Measurements from ENCODE around the gene CRACDL.

Gene CRACDL

DNA sequence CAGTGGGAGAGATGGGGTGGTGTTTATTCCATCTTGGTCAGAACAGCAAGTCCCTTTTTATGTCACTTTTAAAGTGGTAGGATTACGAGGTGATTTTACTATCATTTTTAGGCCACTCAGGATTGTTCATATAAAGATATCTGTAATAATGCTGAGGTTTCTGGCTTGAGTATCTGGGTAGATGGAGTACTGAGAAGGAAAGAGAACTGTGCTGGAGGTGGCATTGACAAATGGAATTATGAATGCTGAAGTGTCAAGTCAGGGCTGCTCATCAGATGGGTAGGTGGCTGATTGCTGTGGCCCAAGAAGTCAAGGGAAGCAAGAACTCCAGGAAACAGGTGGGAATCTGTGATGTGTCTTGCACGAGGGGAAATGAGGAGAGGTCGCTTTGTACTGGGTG, 119.7 kb downstream of the CRACDL start:
- no peak for TF ChIP-seq EZH2phosphoT487 (IDR thresholded peaks at IDR 0.05; ENCODE audit: borderline replicate concordance, low read length)
- TF ChIP-seq, protein P1, sequence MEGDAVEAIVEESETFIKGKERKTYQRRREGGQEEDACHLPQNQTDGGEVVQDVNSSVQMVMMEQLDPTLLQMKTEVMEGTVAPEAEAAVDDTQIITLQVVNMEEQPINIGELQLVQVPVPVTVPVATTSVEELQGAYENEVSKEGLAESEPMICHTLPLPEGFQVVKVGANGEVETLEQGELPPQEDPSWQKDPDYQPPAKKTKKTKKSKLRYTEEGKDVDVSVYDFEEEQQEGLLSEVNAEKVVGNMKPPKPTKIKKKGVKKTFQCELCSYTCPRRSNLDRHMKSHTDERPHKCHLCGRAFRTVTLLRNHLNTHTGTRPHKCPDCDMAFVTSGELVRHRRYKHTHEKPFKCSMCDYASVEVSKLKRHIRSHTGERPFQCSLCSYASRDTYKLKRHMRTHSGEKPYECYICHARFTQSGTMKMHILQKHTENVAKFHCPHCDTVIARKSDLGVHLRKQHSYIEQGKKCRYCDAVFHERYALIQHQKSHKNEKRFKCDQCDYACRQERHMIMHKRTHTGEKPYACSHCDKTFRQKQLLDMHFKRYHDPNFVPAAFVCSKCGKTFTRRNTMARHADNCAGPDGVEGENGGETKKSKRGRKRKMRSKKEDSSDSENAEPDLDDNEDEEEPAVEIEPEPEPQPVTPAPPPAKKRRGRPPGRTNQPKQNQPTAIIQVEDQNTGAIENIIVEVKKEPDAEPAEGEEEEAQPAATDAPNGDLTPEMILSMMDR (IDR thresholded peaks at IDR 0.05; ENCODE audit: low read depth, low read length, poor library complexity, severe bottlenecking) = no peak
- no peaks in the 10 kb centered on the region for H3K4me1 ChIP-seq (ENCODE audit: control insufficient read depth, low read length)
- H3K4me2 ChIP-seq (ENCODE audit: low read length) = no peak overlapping the region
- no peaks in the 10 kb centered on the region for H3K36me3 ChIP-seq (ENCODE audit: control insufficient read depth, low read length)
- H3K9me3 ChIP-seq (ENCODE audit: control insufficient read depth, insufficient read depth, low read length) = no peaks in the 10 kb centered on the region
- H3K27me3 ChIP-seq (ENCODE audit: control insufficient read depth, low read length) = peaks cover 23% of the 10 kb centered on the region
- no peaks in the 10 kb centered on the region for H3K79me2 ChIP-seq (ENCODE audit: control insufficient read depth, low read length)
- H3F3A ChIP-seq (ENCODE audit: control insufficient read depth, insufficient read depth) = no peaks in the 10 kb centered on the region
- no peak overlapping the region for H3K27ac ChIP-seq (ENCODE audit: low read depth, low read length)
- H3K9me2 ChIP-seq (replicated peaks; ENCODE audit: control insufficient read depth, low read length) = no peaks in the 10 kb centered on the region
- no peak overlapping the region for H3K4me3 ChIP-seq (ENCODE audit: low read length)
- H4K20me1 ChIP-seq (ENCODE audit: control insufficient read depth, insufficient read depth, low read depth, low read length) = no peaks in the 10 kb centered on the region

DNA sequence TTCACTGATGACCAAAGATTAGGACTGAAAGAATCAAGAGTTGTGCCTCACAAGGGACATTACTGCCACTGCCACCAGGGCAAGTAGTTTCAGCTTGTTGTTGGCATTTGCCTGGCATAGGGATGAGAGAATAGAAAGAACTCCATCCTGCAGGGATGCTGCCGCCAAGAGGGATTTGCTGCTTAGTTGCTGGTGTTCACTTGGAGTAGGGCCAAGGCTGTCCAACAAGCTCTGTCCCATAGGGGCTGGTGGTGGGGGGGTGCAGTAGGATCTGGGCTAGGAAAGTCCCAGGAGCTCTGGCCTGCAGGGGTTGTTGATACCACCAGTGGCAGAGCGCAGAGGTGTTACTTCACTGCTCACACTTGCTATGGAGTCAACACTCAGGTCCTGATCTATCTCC, 120.2 kb downstream of the CRACDL start:
- Histone ChIP-seq H3K36me3 (ENCODE audit: control insufficient read depth, low read length) (no peaks in the 10 kb centered on the region), H3K4me1 (ENCODE audit: control insufficient read depth, low read length) (no peaks in the 10 kb centered on the region), H3K79me2 (ENCODE audit: control insufficient read depth, low read length) (no peaks in the 10 kb centered on the region), H3K9me3 (ENCODE audit: control insufficient read depth, insufficient read depth, low read length) (no peaks in the 10 kb centered on the region), H4K20me1 (ENCODE audit: control insufficient read depth, insufficient read depth, low read depth, low read length) (no peaks in the 10 kb centered on the region), H3K27me3 (ENCODE audit: control insufficient read depth, low read length) (peaks cover 23% of the 10 kb centered on the region), H3K4me2 (ENCODE audit: low read length) (no peak overlapping the region), H3F3A (ENCODE audit: control insufficient read depth, insufficient read depth) (no peaks in the 10 kb centered on the region), H3K27ac (ENCODE audit: low read depth, low read length) (no peak overlapping the region), H3K9me2 (replicated peaks; ENCODE audit: control insufficient read depth, low read length) (no peaks in the 10 kb centered on the region), H3K4me3 (ENCODE audit: low read length) (no peak overlapping the region)
- TF ChIP-seq, protein P1 (IDR thresholded peaks at IDR 0.05; ENCODE audit: low read depth, low read length, poor library complexity, severe bottlenecking) = no peak
- TF ChIP-seq EZH2phosphoT487 (IDR thresholded peaks at IDR 0.05; ENCODE audit: borderline replicate concordance, low read length) = no peak

DNA sequence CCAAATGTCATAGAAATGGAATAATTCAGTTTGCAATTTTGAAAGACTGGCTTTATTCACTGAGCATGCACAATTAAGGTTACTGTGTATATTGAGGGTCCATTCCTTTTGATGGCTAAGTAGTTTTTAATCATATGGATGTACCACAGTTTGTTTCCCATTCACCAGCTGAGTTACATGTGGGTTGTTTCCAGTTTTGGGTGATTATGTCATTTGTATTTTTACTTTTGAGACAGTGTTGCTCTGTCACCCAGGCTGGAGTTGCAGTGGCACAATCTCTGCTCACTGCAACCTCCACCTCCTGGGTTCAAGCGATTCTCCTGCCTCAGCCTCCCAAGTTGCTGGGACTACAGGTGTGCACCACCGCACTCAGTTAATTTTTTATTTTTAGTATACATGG, 124.3 kb downstream of the CRACDL start:
- H4K20me1 ChIP-seq (ENCODE audit: control insufficient read depth, insufficient read depth, low read depth, low read length) = no peaks in the 10 kb centered on the region; the same call in 1 of the 2 replicates
- no peak overlapping the region for H3K4me2 ChIP-seq (ENCODE audit: low read length)
- H3K27me3 ChIP-seq (ENCODE audit: control insufficient read depth, low read length) = peaks cover 30% of the 10 kb centered on the region
- H3K9me2 ChIP-seq (replicated peaks; ENCODE audit: control insufficient read depth, low read length) = no peaks in the 10 kb centered on the region
- H3K4me3 ChIP-seq (ENCODE audit: low read length) = no peak overlapping the region
- TF ChIP-seq, protein P1 (IDR thresholded peaks at IDR 0.05; ENCODE audit: low read depth, low read length, poor library complexity, severe bottlenecking) = no peak
- TF ChIP-seq EZH2phosphoT487 (IDR thresholded peaks at IDR 0.05; ENCODE audit: borderline replicate concordance, low read length) = no peak
- no peaks in the 10 kb centered on the region for H3K79me2 ChIP-seq (ENCODE audit: control insufficient read depth, low read length)
- no peaks in the 10 kb centered on the region for H3K36me3 ChIP-seq (ENCODE audit: control insufficient read depth, low read length)
- no peaks in the 10 kb centered on the region for H3K9me3 ChIP-seq (ENCODE audit: control insufficient read depth, insufficient read depth, low read length)
- H3F3A ChIP-seq (ENCODE audit: control insufficient read depth, insufficient read depth) = no peaks in the 10 kb centered on the region
- no peak overlapping the region for H3K27ac ChIP-seq (ENCODE audit: low read depth, low read length)
- no peaks in the 10 kb centered on the region for H3K4me1 ChIP-seq (ENCODE audit: control insufficient read depth, low read length)

DNA sequence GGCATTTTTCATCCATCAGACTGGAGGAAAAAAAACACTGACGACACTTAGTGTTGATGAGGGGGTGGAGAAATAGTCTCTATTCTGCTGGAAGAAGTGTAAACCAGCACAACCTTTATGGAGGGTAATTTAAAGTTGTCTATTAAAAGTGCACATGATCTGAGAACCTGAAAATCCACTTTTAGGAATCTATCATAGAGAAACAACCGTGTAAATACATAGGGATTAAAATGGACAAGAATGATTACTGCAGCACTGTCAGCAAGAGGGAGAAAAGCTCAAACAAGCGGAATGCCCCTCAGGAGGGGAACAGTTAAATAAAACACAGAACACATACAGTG, 125.5 kb downstream of the CRACDL start:
- no peak overlapping the region for H3K4me3 ChIP-seq (ENCODE audit: low read length)
- no peaks in the 10 kb centered on the region for H3K9me3 ChIP-seq (ENCODE audit: control insufficient read depth, insufficient read depth, low read length)
- no peaks in the 10 kb centered on the region for H3F3A ChIP-seq (ENCODE audit: control insufficient read depth, insufficient read depth)
- no peak overlapping the region for H3K27ac ChIP-seq (ENCODE audit: low read depth, low read length)
- TF ChIP-seq, protein P1 (IDR thresholded peaks at IDR 0.05; ENCODE audit: low read depth, low read length, poor library complexity, severe bottlenecking) = no peak
- no peak for TF ChIP-seq EZH2phosphoT487 (IDR thresholded peaks at IDR 0.05; ENCODE audit: borderline replicate concordance, low read length)
- H3K4me1 ChIP-seq (ENCODE audit: control insufficient read depth, low read length) = no peaks in the 10 kb centered on the region
- H3K79me2 ChIP-seq (ENCODE audit: control insufficient read depth, low read length) = no peaks in the 10 kb centered on the region
- H4K20me1 ChIP-seq (ENCODE audit: control insufficient read depth, insufficient read depth, low read depth, low read length) = no peaks in the 10 kb centered on the region; the same call in 1 of the 2 replicates
- no peaks in the 10 kb centered on the region for H3K36me3 ChIP-seq (ENCODE audit: control insufficient read depth, low read length)
- H3K9me2 ChIP-seq (replicated peaks; ENCODE audit: control insufficient read depth, low read length) = no peaks in the 10 kb centered on the region
- H3K4me2 ChIP-seq (ENCODE audit: low read length) = no peak overlapping the region
- H3K27me3 ChIP-seq (ENCODE audit: control insufficient read depth, low read length) = peaks cover 19% of the 10 kb centered on the region; the same call in 1 of the 2 replicates

All from DOHH2 (cell line).